ENCODE measurements around the gene DAPP1. TPM values are rescaled to one million over a fixed set of nuclear protein-coding genes. Genes with fewer than 3 reads are reported as not detected.

Gene DAPP1
- total and polyA plus RNA-seq, 2 of the 4 experiments (the other 2 are of a cell fraction): not detected

- no peak for ATAC-seq (ENCODE audit: low read depth)
- H4K20me1 ChIP-seq (ENCODE audit: insufficient read depth, low read length): no peaks in the 10 kb centered on the region
- no peak overlapping the region for H4K8ac ChIP-seq (ENCODE audit: low read depth in 2 of 2, low read length in 2 of 2)
- no peak for TF ChIP-seq USF2 (IDR thresholded peaks at IDR 0.05; ENCODE audit: low read depth, low read length)
- no peak for TF ChIP-seq RAD21 (IDR thresholded peaks at IDR 0.05; ENCODE audit: low read length)
- H3K9me3 ChIP-seq (ENCODE audit: control insufficient read depth, insufficient read depth, low read length): no peaks in the 10 kb centered on the region; the same call in 1 of the 2 replicates
- intact Hi-C loops (cut with micrococcal nuclease) (no loop called here), dilution Hi-C loops (cut with HindIII; ENCODE audit: low sequenced_read_pairs, unreplicated experiment) (no loop called here), in situ Hi-C loops (cut with MboI; ENCODE audit: low sequenced_read_pairs) (loop anchor here (10.0 kb wide), 1 partner anchor 236 kb away; the partner anchor contains the start of gene TRMT10A)
- H2AFZ ChIP-seq (replicated peaks; ENCODE audit: low read length, poor library complexity): no peak overlapping the region
- H2BK15ac ChIP-seq (ENCODE audit: low read depth, low read length): no peak overlapping the region
- no peak overlapping the region for H2BK120ac ChIP-seq (ENCODE audit: low read depth, low read length)
- 80% methylated on average over 1 of the region's 3 CpGs; no CpG with 5 or more reads in 1 of the 2 experiments for WGBS, 2 experiments (ENCODE audit: extremely low coverage in 2 of 2, insufficient read length in 1 of 2)
- H3K56ac ChIP-seq (ENCODE audit: extremely low read depth, insufficient read depth, low read length): no peak overlapping the region
- no peaks in the 10 kb centered on the region for H3K9me1 ChIP-seq (ENCODE audit: insufficient read depth, low read length)
- H3K27ac ChIP-seq (ENCODE audit: insufficient read depth, low read length): no peak overlapping the region
- no peak overlapping the region for H2BK5ac ChIP-seq (ENCODE audit: low read depth, low read length, poor library complexity, severe bottlenecking)
- H3K14ac ChIP-seq (replicated peaks; ENCODE audit: low read depth, low read length): no peak overlapping the region
- no peak overlapping the region for H3K18ac ChIP-seq (ENCODE audit: low read depth, low read length)
- no peak overlapping the region for H4K5ac ChIP-seq (ENCODE audit: low read depth, low read length)
- no peak overlapping the region for H2BK20ac ChIP-seq (ENCODE audit: low read depth, low read length)
- H2AK5ac ChIP-seq (ENCODE audit: low read depth, low read length): no peak overlapping the region
- BruUV-seq (replicated peaks): no TSS peak
- H3K4me3 ChIP-seq (ENCODE audit: insufficient read depth, low read depth, low read length): no peak overlapping the region
- no peaks in the 10 kb centered on the region for H3K36me3 ChIP-seq (ENCODE audit: control insufficient read depth, insufficient read depth, low read length)
- H3K4me1 ChIP-seq (ENCODE audit: control insufficient read depth, insufficient read depth, low read length): no peaks in the 10 kb centered on the region
- no peak overlapping the region for H3K23ac ChIP-seq (ENCODE audit: low read depth, low read length)
- ChIA-PET CTCF (no interaction called here), POLR2A (ENCODE audit: unreplicated experiment) (no interaction called here)
- H3K9ac ChIP-seq (ENCODE audit: low read depth, low read length): no peak overlapping the region
- no peak overlapping the region for H4K91ac ChIP-seq (ENCODE audit: insufficient read depth, low read depth, low read length)
- H3K79me1 ChIP-seq (ENCODE audit: low read depth in 1 of 2, low read length in 2 of 2): no peaks in the 10 kb centered on the region
- no peak overlapping the region for H3K4ac ChIP-seq (ENCODE audit: low read depth, low read length)
- H3K4me2 ChIP-seq (ENCODE audit: low read depth, low read length): no peak overlapping the region
- no peak overlapping the region for H2AK9ac ChIP-seq (replicated peaks; ENCODE audit: low read depth, low read length, poor library complexity)
- DNase-seq: no peak
- peaks cover 5% of the 10 kb centered on the region; the same call in 1 of the 2 replicates for H3K27me3 ChIP-seq (ENCODE audit: control insufficient read depth, insufficient read depth, low read length)
Observed at GRCh38 chr4:99801005-99801699, 15.5 kb upstream of the DAPP1 start.
